A549 (cell line): Measurements from ENCODE around the gene TPRN.

Source experiments
- CEBPB ChIP-seq, 2 experiments: fragments of >200 bp in 1 of 2; sonication (Bioruptor Twin) in 1 of 2; formaldehyde crosslinking in 1 of 2; IDR thresholded peaks; 2 replicates each; pipeline ENCODE4 v1.6.1; 2012 to 2016
- CTCF ChIP-seq: fragments of >200 bp; sonication (Bioruptor Twin); formaldehyde crosslinking; IDR thresholded peaks from 3 replicates; pipeline ENCODE4 v1.5.1; 2016
- EP300 ChIP-seq, 2 experiments: fragments of >200 bp; sonication (Bioruptor Twin); formaldehyde crosslinking; IDR thresholded peaks; 2 replicates in 1 of 2; 3 replicates in 1 of 2; pipeline ENCODE4 v1.6.1; 2016 to 2017
- JUN ChIP-seq, 2 experiments: fragments of >200 bp; sonication (Bioruptor Twin); formaldehyde crosslinking; IDR thresholded peaks; 2 replicates in 1 of 2; 3 replicates in 1 of 2; pipeline ENCODE4 v1.6.1; 2016 to 2017
- JUNB ChIP-seq: fragments of >200 bp; sonication (Bioruptor Twin); formaldehyde crosslinking; IDR thresholded peaks from 2 replicates; pipeline ENCODE4 v1.6.1; 2016
- MAX ChIP-seq: IDR thresholded peaks from 2 replicates; pipeline ENCODE4 v1.6.1; 2012
- MYC ChIP-seq: IDR thresholded peaks from 2 replicates; pipeline ENCODE4 v1.6.1; 2012; ENCODE audit warnings: mild to moderate bottlenecking, inconsistent platforms, low read length, improper control_type of control experiment, borderline replicate concordance
- NR3C1 ChIP-seq: fragments of >200 bp; sonication (Bioruptor Twin); formaldehyde crosslinking; IDR thresholded peaks from 3 replicates; pipeline ENCODE4 v1.6.1; 2017
- POLR2A ChIP-seq: IDR thresholded peaks from 2 replicates; pipeline ENCODE4 v1.6.1; 2012; ENCODE audit warnings: mild to moderate bottlenecking, low read length
- RNF2 ChIP-seq: fragments of 200-600 bp; sonication (generic); IDR thresholded peaks from 2 replicates; pipeline ENCODE4 v1.6.1; 2016; ENCODE audit warnings: low read depth, mild to moderate bottlenecking, antibody characterized with exemption, moderate library complexity, borderline replicate concordance
- SMC3 ChIP-seq: fragments of >200 bp; sonication (Bioruptor Twin); formaldehyde crosslinking; IDR thresholded peaks from 3 replicates; pipeline ENCODE4 v1.6.1; 2018; ENCODE audit warnings: inconsistent platforms

- TF ChIP-seq CTCF: no peak
- TF ChIP-seq CEBPB (IDR thresholded peaks at IDR 0.05): no peak
- no peak for TF ChIP-seq RNF2
- TF ChIP-seq NR3C1: no peak
- no peak for TF ChIP-seq EP300 (IDR thresholded peaks at IDR 0.05)
- no peak; the same call in 1 of the 2 replicates for TF ChIP-seq MAX
- TF ChIP-seq JUN (IDR thresholded peaks at IDR 0.05): no peak
- TF ChIP-seq JUNB: no peak
- TF ChIP-seq SMC3: no peak
- no peak for TF ChIP-seq POLR2A
- TF ChIP-seq MYC: no peak
Measured at GRCh38 chr9:137242269-137243203, 42.0 kb upstream of the TPRN start.
